Pancreas (tissue), 10 donors: ENCODE measurements around the gene ZNF217. TPM values are rescaled to one million over a fixed set of nuclear protein-coding genes. Genes with fewer than 3 reads are reported as not detected.
"Not testable (repeated sequence)": the region's sequence is repeated elsewhere in the genome, so short reads cannot be mapped to it uniquely, and the experiment has no call there.

Source experiments
- ATAC-seq, 4 donors: fragments of 200-7000 bp; cut with Tn5 transposase; one replicate each; pipeline versions ENCODE4 v1.8.0 to v1.9.1; 2020; ENCODE audit warnings: mild to moderate bottlenecking in 4 of 4, moderate library complexity in 4 of 4
- DNase-seq, 6 donors: peaks; one replicate each; pipeline ENCODE4 v3.0.0-alpha.2; 2020
- FAIRE-seq: peaks from 2 replicates; lab custom pipeline; 2012; peaks lifted over from hg19 to GRCh38; lab: Jason Lieb, UNC
- H3K27ac ChIP-seq, 4 donors: fragments of 200-600 bp; sonication (generic); 1 replicate in 3 of 4; 2 replicates in 1 of 4; pipeline versions ENCODE4 v1.5.0 to v1.8.0; 2020
- H3K27me3 ChIP-seq, 4 donors: fragments of 200-600 bp; one replicate each; pipeline ENCODE4 v1.8.0; 2021
- H3K36me3 ChIP-seq, 3 donors: fragments of 200-600 bp; sonication (generic) in 1 of 3; one replicate each; pipeline versions ENCODE4 v1.5.0 to v1.8.0; 2020 to 2021
- H3K4me1 ChIP-seq, 3 donors: fragments of 200-600 bp; one replicate each; pipeline ENCODE4 v1.8.0; 2021
- H3K4me3 ChIP-seq, 4 donors: fragments of 200-600 bp; sonication (generic) in 2 of 4; one replicate each; pipeline versions ENCODE4 v1.5.0 to v1.8.0; 2020 to 2021
- H3K9me3 ChIP-seq, 4 donors: fragments of 200-600 bp; one replicate each; pipeline ENCODE4 v1.8.0; 2021
- WGBS, 2 donors: extraction: QIAGEN DNeasy Blood & Tissue Kit; methylation state at CpG; one replicate each; pipeline ENCODE4 v1.1.7; 2013; 5-methylcytosine and 5-hydroxymethylcytosine counted together
- intact Hi-C, 3 donors: fragments of 100-400 bp; cut with DNase I; formaldehyde crosslinking; loops; one replicate each; pipeline versions ENCODE4 v1.11.1 to v1.14.2; 2022
- polyA plus RNA-seq, 2 donors: library from polyadenylated mRNA; stranded (reverse); fragments of 200-250 nt; gene quantifications; one replicate each; pipeline ENCODE4 v1.2.3, GENCODE V29; 2013
- total RNA-seq, 6 donors: library from RNA; stranded (reverse); fragmentation: NEBNext Ultra II Directional in 4 of 6; extraction: Animal tissue kit (Norgen Biotek cat#: 25700) in 4 of 6; gene quantifications; one replicate each; pipeline versions ENCODE4 v1.2.1 to v1.2.4, GENCODE V29; 2021 to 2023
- TF ChIP-seq, protein P1 (sequence below), 4 donors: fragments of 200-600 bp; sonication (generic) in 3 of 4; IDR thresholded peaks; one replicate each; pipeline versions ENCODE4 v1.5.0 to v1.8.0; 2021; ENCODE audit warnings: antibody characterized with exemption in 4 of 4
- donor health status: healthy with polysubstance abuse.
- donor health status: DM: no; HTN: no; CAD: no; lungs with moderate emphysema.
- donor health status: DM: no; HTN: no; CAD: no.
- donor health status: control.
- donor health status: control.
- donor health status: Bipolar disorder and iron deficiency.
- donor health status: DM: yes; HTN: yes; CAD: no.
- donor health status: DM: no; HTN: no; CAD: no.
- donor health status: DM: no; HTN: no; CAD: no.
- donor health status: DM: yes; HTN: yes; CAD: no.

ZNF217 gene
- total and polyA plus RNA-seq, 8 donors = 4.2 to 29.5 (median 12.8) TPM

- WGBS, 2 donors = 20 to 29% methylated on average over 12 of the region's 12 CpGs
- H3K36me3 ChIP-seq, FAIRE-seq, ATAC-seq, H3K9me3 ChIP-seq, H3K27me3 ChIP-seq: not testable (repeated sequence)
- Histone ChIP-seq H3K27ac (peak overlapping the region; percentile 3 to 100 (median 76)), H3K4me1 (peaks cover 0 to 36% (median 6%) of the 10 kb centered on the region in 3 donors), H3K4me3 (peak overlapping the region in 2 of 4 donors; percentile 12 to 17)
- intact Hi-C loops = loop anchor here in 1 of 3 donors (10.0 kb wide), 1 partner anchor 275 kb away; no protein-coding TSS in a partner anchor
- DNase-seq = peak in 2 of 6 donors; percentile 6 to 23
These were observed 4.1 kb downstream of the ZNF217 start for GRCh38 chr20:53589321-53590065.

DNA sequence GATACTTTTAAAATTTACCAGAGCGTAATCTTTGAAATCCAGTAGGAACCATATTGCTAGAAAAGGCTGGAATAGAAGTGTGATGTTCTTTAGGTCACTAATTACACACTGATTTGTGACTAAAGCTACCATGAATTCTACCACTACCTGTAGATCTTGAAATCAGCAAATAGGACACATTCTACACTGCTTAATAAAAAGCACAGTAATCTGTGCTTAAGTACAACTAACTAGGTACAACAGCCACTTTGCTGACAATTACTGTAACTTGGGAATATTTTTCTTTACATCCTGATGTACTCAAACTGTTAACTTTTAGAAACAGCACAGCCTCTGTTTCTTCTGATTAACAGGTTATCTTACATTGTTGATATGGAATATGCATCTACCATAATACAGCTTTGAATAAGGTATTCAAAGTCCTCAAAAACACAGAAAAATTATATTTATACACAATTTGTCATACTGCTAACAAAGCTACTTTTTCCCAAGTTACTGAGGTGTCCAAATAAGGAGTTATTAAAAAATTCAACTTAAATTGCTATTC lies 6.4 kb downstream of the ZNF217 start:
- intact Hi-C loops = loop anchor here in 1 of 3 donors (10.0 kb wide), 1 partner anchor 278 kb away; no protein-coding TSS in a partner anchor
- FAIRE-seq = not testable (repeated sequence)
- WGBS, 2 donors = 91 to 94% methylated on average over 1 of the region's 1 CpG

DNA sequence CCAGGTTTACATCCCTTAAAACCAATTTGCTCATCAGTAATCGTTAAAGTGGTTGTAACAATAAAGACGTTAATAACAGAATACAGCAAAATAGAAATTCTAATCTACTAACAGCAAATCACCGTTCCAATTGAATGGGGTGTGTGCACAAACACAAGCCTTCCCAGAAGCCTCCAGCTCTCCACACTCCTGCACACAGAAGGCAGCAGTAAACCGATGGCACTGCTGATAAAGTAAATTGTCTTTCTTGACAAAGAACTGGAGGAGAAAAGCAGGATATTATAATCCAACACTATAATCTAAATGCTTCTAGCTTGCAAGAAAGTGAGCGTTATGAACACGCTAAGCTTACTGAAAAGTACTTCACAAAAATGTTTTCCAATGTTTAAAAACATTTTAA lies 7.0 kb downstream of the ZNF217 start:
- 43 to 49% methylated on average over 6 of the region's 6 CpGs for WGBS, 2 donors
- H3K4me3 ChIP-seq = no peak overlapping the region
- ATAC-seq (no peak), DNase-seq (no peak), FAIRE-seq (no peak)
- peak overlapping the region in 2 of 4 donors; percentile 14 to 44 for H3K27ac ChIP-seq
- no peaks in the 10 kb centered on the region for H3K27me3 ChIP-seq
- peaks cover 0 to 11% (median 7%) of the 10 kb centered on the region in 3 donors for H3K36me3 ChIP-seq
- intact Hi-C loops = loop anchor here in 1 of 3 donors (10.0 kb wide), 1 partner anchor 278 kb away; no protein-coding TSS in a partner anchor
- no peaks in the 10 kb centered on the region for H3K9me3 ChIP-seq
- peaks cover 6 to 53% (median 9%) of the 10 kb centered on the region in 3 donors for H3K4me1 ChIP-seq
- TF ChIP-seq, protein P1, sequence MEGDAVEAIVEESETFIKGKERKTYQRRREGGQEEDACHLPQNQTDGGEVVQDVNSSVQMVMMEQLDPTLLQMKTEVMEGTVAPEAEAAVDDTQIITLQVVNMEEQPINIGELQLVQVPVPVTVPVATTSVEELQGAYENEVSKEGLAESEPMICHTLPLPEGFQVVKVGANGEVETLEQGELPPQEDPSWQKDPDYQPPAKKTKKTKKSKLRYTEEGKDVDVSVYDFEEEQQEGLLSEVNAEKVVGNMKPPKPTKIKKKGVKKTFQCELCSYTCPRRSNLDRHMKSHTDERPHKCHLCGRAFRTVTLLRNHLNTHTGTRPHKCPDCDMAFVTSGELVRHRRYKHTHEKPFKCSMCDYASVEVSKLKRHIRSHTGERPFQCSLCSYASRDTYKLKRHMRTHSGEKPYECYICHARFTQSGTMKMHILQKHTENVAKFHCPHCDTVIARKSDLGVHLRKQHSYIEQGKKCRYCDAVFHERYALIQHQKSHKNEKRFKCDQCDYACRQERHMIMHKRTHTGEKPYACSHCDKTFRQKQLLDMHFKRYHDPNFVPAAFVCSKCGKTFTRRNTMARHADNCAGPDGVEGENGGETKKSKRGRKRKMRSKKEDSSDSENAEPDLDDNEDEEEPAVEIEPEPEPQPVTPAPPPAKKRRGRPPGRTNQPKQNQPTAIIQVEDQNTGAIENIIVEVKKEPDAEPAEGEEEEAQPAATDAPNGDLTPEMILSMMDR (IDR thresholded peaks at IDR 0.05) = no peak

More for the DNA sequence above, 6.4 kb downstream of the ZNF217 start:
- not testable (repeated sequence) for H3K27ac ChIP-seq, H3K9me3 ChIP-seq, H3K36me3 ChIP-seq, H3K4me3 ChIP-seq, H3K27me3 ChIP-seq, DNase-seq, ATAC-seq
- H3K4me1 ChIP-seq = peaks cover 6 to 51% (median 9%) of the 10 kb centered on the region in 3 donors

GRCh38 chr20:53585910-53586309 lies 7.7 kb downstream of the ZNF217 start:
- WGBS, 2 donors = 84 to 91% methylated on average over 5 of the region's 5 CpGs

GRCh38 chr20:53585004-53585569 lies 8.6 kb downstream of the ZNF217 start:
- WGBS, 2 donors = 90 to 96% methylated on average over 6 of the region's 6 CpGs
- not testable (repeated sequence) for H3K27ac ChIP-seq, H3K9me3 ChIP-seq, H3K4me3 ChIP-seq, ATAC-seq, H3K27me3 ChIP-seq, FAIRE-seq
- DNase-seq = peak in 1 of 6 donors; percentile 9
- Histone ChIP-seq H3K36me3 (peaks cover 0 to 21% (median 11%) of the 10 kb centered on the region in 3 donors), H3K4me1 (peaks cover 10 to 57% (median 10%) of the 10 kb centered on the region in 3 donors)
- intact Hi-C loops = loop anchor here in 1 of 3 donors (10.0 kb wide), 1 partner anchor 280 kb away; no protein-coding TSS in a partner anchor

More at GRCh38 chr20:53585910-53586309, 7.7 kb downstream of the ZNF217 start:
- intact Hi-C loops = loop anchor here in 1 of 3 donors (10.0 kb wide), 1 partner anchor 279 kb away; no protein-coding TSS in a partner anchor
- FAIRE-seq, H3K4me3 ChIP-seq, H3K9me3 ChIP-seq, H3K27me3 ChIP-seq, ATAC-seq, H3K27ac ChIP-seq: not testable (repeated sequence)
- DNase-seq = peak in 1 of 6 donors; percentile 11
- peaks cover 0 to 18% (median 11%) of the 10 kb centered on the region in 3 donors for H3K36me3 ChIP-seq
- peaks cover 6 to 53% (median 9%) of the 10 kb centered on the region in 3 donors for H3K4me1 ChIP-seq

DNA sequence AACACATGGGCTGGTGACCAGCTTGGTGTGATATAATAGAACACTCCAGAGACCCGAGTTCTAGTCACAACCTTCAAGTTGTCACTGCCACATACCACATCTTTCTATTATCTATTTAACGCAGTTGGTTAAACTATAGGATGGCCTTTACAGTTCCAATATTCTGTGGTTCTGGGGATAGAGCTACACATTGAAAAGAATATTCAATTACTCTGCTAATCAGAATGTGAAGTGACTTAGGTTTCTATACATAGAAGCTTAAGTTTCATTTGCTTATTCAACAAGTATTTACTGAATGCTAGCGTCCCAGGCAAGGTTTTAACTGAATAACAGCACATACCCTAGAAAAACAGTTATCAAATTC lies 9.1 kb downstream of the ZNF217 start:
- Histone ChIP-seq H3K4me1 (peaks cover 14 to 59% (median 15%) of the 10 kb centered on the region in 3 donors), H3K36me3 (peaks cover 0 to 21% (median 11%) of the 10 kb centered on the region in 3 donors), H3K27ac (peak overlapping the region in 2 of 4 donors; percentile 10 to 37)
- intact Hi-C loops = loop anchor here in 1 of 3 donors (10.0 kb wide), 1 partner anchor 280 kb away; no protein-coding TSS in a partner anchor
- ATAC-seq, H3K4me3 ChIP-seq, H3K9me3 ChIP-seq, DNase-seq, H3K27me3 ChIP-seq, FAIRE-seq: not testable (repeated sequence)
- 37 to 56% methylated on average over 3 of the region's 3 CpGs for WGBS, 2 donors

GRCh38 chr20:53583660-53584549 lies 9.7 kb downstream of the ZNF217 start:
- Histone ChIP-seq H3K4me1 (peaks cover 15 to 64% (median 22%) of the 10 kb centered on the region in 3 donors), H3K27ac (peak overlapping the region in 2 of 4 donors; percentile 10 to 37), H3K36me3 (peaks cover 0 to 21% (median 11%) of the 10 kb centered on the region in 3 donors)
- H3K27me3 ChIP-seq, H3K9me3 ChIP-seq, H3K4me3 ChIP-seq, FAIRE-seq, ATAC-seq: not testable (repeated sequence)
- intact Hi-C loops = loop anchor here in 1 of 3 donors (10.0 kb wide), 1 partner anchor 281 kb away; no protein-coding TSS in a partner anchor
- 39 to 42% methylated on average over 3 of the region's 3 CpGs for WGBS, 2 donors
- peak in 1 of 6 donors; percentile 6 for DNase-seq
